HCT116 (cell line): ENCODE results near the gene DAZAP1. TPM values are rescaled to one million over a fixed set of nuclear protein-coding genes. Genes with fewer than 3 reads are reported as not detected.

Experiments
- ATAC-seq: fragments of 200-7000 bp; cut with Tn5 transposase; 2 replicates; pipeline ENCODE4 v1.9.1; 2020; ENCODE audit warnings: mild to moderate bottlenecking, moderate library complexity
- BruUV-seq: library from RNA; stranded (reverse); fragments of 400-500 nt; replicated peaks from 2 replicates; lab custom pipeline; 2021; lab: Mats Ljungman, UMichigan
- CTCF ChIA-PET: fragments of 300-600 bp; sonication (Branson Sonifier 250); formaldehyde crosslinking; loops from one replicate; lab custom pipeline; 2021; ENCODE audit warnings: antibody characterized with exemption; lab: Charles Lee
- POLR2A ChIA-PET: fragments of 300-600, 350-600 bp; sonication (Branson Sonifier 250); formaldehyde crosslinking; loops from one replicate; lab custom pipeline; 2021; ENCODE audit warnings: antibody characterized with exemption; lab: Charles Lee
- RAD21 ChIA-PET, 2 experiments: fragments of 300-600 bp; sonication (Branson Sonifier 250); formaldehyde crosslinking; loops; one replicate each; lab custom pipeline; 2023; ENCODE audit warnings: low total read pairs in 2 of 2; ENCODE audit not compliant: uncharacterized antibody in 2 of 2, unreplicated experiment in 2 of 2, low non-redundant PET in 1 of 2; lab: Charles Lee
- DNase-seq: peaks from one replicate; pipeline ENCODE4 v3.0.0-alpha.2; 2010; ENCODE audit warnings: low read depth, low spot score
- H2AFZ ChIP-seq: fragments of 200-600 bp; shearing (Covaris generic), sonication (generic); 2 replicates; pipeline ENCODE4 v1.6.1; 2017; ENCODE audit warnings: low read depth, mixed run types, mixed read lengths, antibody characterized with exemption, low read length; ENCODE audit not compliant: poor library complexity, severe bottlenecking
- H3K27ac ChIP-seq: 2 replicates; pipeline ENCODE4 v1.5.1; 2012; ENCODE audit warnings: low read depth, low read length
- H3K27me3 ChIP-seq: fragments of 200-600 bp; sonication (generic); 2 replicates; pipeline ENCODE4 v1.6.1; 2016; ENCODE audit warnings: mixed run types, low read length, mixed read lengths; ENCODE audit not compliant: insufficient read depth
- H3K36me3 ChIP-seq, 2 experiments: fragments of 200-500 bp in 1 of 2; fragments of 200-600 bp in 1 of 2; sonication (Bioruptor generic) in 1 of 2; sonication (generic) in 1 of 2; 2 replicates each; pipeline versions ENCODE4 v1.5.1 to v1.6.1; 2014 to 2016; ENCODE audit warnings: low read length in 2 of 2, inconsistent platforms in 1 of 2, mixed read lengths in 1 of 2, mixed run types in 1 of 2; ENCODE audit not compliant: insufficient read depth in 2 of 2, control insufficient read depth in 1 of 2
- H3K4me1 ChIP-seq, 2 experiments: fragments of 200-600 bp in 1 of 2; sonication (generic) in 1 of 2; 2 replicates each; pipeline versions ENCODE4 v1.5.1 to v1.6.1; 2012 to 2017; ENCODE audit warnings: low read length in 2 of 2, inconsistent platforms in 1 of 2, mild to moderate bottlenecking in 1 of 2, mixed read lengths in 1 of 2, mixed run types in 1 of 2, moderate library complexity in 1 of 2; ENCODE audit not compliant: insufficient read depth in 2 of 2, control insufficient read depth in 1 of 2
- H3K4me2 ChIP-seq: fragments of 200-600 bp; sonication (generic); 2 replicates; pipeline ENCODE4 v1.6.1; 2017; ENCODE audit warnings: mixed run types, low read length, mixed read lengths
- H3K4me3 ChIP-seq, 2 experiments: fragments of 200-600 bp in 1 of 2; sonication (generic) in 1 of 2; replicated peaks in 1 of 2; 2 replicates each; pipeline ENCODE4 v1.5.1; 2011 to 2016; ENCODE audit warnings: low read length in 2 of 2, control low read depth in 1 of 2, low read depth in 1 of 2, mild to moderate bottlenecking in 1 of 2, mixed read lengths in 1 of 2, mixed run types in 1 of 2
- H3K79me2 ChIP-seq: fragments of 200-600 bp; sonication (generic); 2 replicates; pipeline ENCODE4 v1.6.1; 2017; ENCODE audit warnings: mild to moderate bottlenecking, mixed run types, low read length, moderate library complexity, mixed read lengths; ENCODE audit not compliant: insufficient read depth
- H3K9ac ChIP-seq: fragments of 200-600 bp; sonication (generic); 2 replicates; pipeline ENCODE4 v1.6.1; 2016; ENCODE audit warnings: low read length, mixed read lengths
- H3K9me2 ChIP-seq: fragments of 200-600 bp; sonication (generic), shearing (Covaris generic); 2 replicates; pipeline ENCODE4 v1.6.1; 2017; ENCODE audit warnings: mixed run types, mild to moderate bottlenecking, moderate library complexity; ENCODE audit not compliant: insufficient read depth
- H3K9me3 ChIP-seq, 2 experiments: fragments of 200-500 bp in 1 of 2; fragments of 200-600 bp in 1 of 2; sonication (Bioruptor generic) in 1 of 2; sonication (generic) in 1 of 2; 2 replicates each; pipeline ENCODE4 v1.6.1; 2014 to 2017; ENCODE audit warnings: low read length in 2 of 2, mixed read lengths in 2 of 2, inconsistent platforms in 1 of 2, low read depth in 1 of 2, mild to moderate bottlenecking in 1 of 2, mixed run types in 1 of 2, moderate library complexity in 1 of 2; ENCODE audit not compliant: control insufficient read depth in 1 of 2, insufficient read depth in 1 of 2
- H4K20me1 ChIP-seq: fragments of 200-600 bp; sonication (generic), shearing (Covaris generic); 2 replicates; pipeline ENCODE4 v1.6.1; 2017; ENCODE audit warnings: mixed run types, mild to moderate bottlenecking, moderate library complexity; ENCODE audit not compliant: insufficient read depth
- EGR1 ChIP-seq: IDR thresholded peaks from 2 replicates; pipeline ENCODE4 v1.6.1; 2012; ENCODE audit warnings: low read depth
- SP1 ChIP-seq: IDR thresholded peaks from 2 replicates; pipeline ENCODE4 v1.6.1; 2012; ENCODE audit warnings: low read depth
- TCF7L2 ChIP-seq: IDR thresholded peaks from 2 replicates; pipeline ENCODE4 v1.7.0; 2011; ENCODE audit warnings: borderline replicate concordance, inconsistent platforms; ENCODE audit not compliant: insufficient read depth, insufficient read length; ENCODE audit errors: extremely low read depth
- YY1 ChIP-seq: IDR thresholded peaks from 2 replicates; pipeline ENCODE4 v1.6.1; 2011; ENCODE audit warnings: low read length, low read depth, moderate library complexity, mild to moderate bottlenecking; ENCODE audit not compliant: insufficient replicate concordance; ENCODE audit errors: extremely low read depth
- intact Hi-C: fragments of 100-400 bp; cut with micrococcal nuclease; formaldehyde crosslinking; loops from 2 replicates; pipeline ENCODE4 v1.10.0; 2022
- total RNA-seq: library from RNA; stranded (reverse); gene quantifications from one replicate; pipeline ENCODE4 v1.2.1, GENCODE V29; 2021; ENCODE audit not compliant: unreplicated experiment
- TF ChIP-seq, protein P1 (sequence below): IDR thresholded peaks from 2 replicates; pipeline ENCODE4 v1.6.1; 2012; ENCODE audit warnings: low read depth

DAZAP1 gene
- total RNA-seq, 1 experiment from 2014 or later = 191 TPM

DNA sequence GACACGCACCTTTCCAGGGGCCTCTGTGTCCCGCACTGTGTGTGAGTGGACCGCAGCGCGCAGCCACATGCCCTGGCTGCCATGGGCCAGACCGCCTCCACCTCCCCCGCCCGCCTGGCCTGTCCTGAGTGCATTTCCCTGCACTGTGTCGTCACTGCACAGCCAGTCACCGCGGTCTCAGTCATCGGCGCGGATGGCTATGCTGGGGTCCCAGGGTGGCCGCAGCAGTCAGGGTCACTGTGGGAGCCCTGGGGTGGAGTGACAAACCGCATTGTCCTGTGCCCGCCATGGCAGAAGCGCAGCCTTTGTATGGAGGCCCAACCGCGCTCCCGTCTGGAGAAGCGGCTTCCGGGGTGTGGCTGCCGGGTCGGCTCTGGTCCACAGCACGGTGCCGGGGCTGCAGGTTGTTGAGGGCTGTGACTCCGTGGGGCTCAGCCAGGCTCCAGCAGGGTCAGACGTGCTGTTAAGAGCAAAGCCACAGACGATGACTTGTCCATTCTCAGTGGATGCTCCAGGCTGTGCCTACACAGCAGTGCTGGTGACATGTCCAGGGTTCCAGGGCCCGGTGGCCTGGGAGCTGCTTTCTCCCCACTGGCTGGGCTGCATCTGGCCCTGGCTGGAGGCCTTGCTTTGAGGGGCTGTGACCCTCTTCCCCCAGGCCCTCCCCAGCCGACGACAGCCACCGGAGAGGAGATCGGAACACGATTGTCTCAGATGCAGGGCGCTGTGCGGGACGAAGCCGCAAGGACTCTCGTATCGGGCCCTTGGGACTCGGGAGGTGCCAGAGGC lies 30.0 kb upstream of the DAZAP1 start:
- BruUV-seq = no TSS peak
- TF ChIP-seq SP1 = no peak
- no peak for TF ChIP-seq YY1
- TF ChIP-seq, protein P1, sequence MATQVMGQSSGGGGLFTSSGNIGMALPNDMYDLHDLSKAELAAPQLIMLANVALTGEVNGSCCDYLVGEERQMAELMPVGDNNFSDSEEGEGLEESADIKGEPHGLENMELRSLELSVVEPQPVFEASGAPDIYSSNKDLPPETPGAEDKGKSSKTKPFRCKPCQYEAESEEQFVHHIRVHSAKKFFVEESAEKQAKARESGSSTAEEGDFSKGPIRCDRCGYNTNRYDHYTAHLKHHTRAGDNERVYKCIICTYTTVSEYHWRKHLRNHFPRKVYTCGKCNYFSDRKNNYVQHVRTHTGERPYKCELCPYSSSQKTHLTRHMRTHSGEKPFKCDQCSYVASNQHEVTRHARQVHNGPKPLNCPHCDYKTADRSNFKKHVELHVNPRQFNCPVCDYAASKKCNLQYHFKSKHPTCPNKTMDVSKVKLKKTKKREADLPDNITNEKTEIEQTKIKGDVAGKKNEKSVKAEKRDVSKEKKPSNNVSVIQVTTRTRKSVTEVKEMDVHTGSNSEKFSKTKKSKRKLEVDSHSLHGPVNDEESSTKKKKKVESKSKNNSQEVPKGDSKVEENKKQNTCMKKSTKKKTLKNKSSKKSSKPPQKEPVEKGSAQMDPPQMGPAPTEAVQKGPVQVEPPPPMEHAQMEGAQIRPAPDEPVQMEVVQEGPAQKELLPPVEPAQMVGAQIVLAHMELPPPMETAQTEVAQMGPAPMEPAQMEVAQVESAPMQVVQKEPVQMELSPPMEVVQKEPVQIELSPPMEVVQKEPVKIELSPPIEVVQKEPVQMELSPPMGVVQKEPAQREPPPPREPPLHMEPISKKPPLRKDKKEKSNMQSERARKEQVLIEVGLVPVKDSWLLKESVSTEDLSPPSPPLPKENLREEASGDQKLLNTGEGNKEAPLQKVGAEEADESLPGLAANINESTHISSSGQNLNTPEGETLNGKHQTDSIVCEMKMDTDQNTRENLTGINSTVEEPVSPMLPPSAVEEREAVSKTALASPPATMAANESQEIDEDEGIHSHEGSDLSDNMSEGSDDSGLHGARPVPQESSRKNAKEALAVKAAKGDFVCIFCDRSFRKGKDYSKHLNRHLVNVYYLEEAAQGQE = no peak
- TF ChIP-seq TCF7L2 = no peak
- TF ChIP-seq EGR1 = no peak
- no peaks in the 10 kb centered on the region for H4K20me1 ChIP-seq
- no peak overlapping the region for H3K4me3 ChIP-seq
- no peak overlapping the region for H3K27ac ChIP-seq
- DNase-seq (no peak), ATAC-seq (0 out of 2 replicates have a peak, but pooled peaks have one; percentile 28)
- no peak overlapping the region for H3K9ac ChIP-seq
- H3K27me3 ChIP-seq = no peaks in the 10 kb centered on the region
- H3K9me3 ChIP-seq = no peaks in the 10 kb centered on the region
- peaks cover 8 to 18% of the 10 kb centered on the region in 2 experiments; a peak in 3 of 4 replicates for H3K36me3 ChIP-seq
- no peaks in the 10 kb centered on the region for H3K9me2 ChIP-seq
- H3K4me2 ChIP-seq = no peak overlapping the region
- no peak overlapping the region for H2AFZ ChIP-seq
- H3K79me2 ChIP-seq = no peaks in the 10 kb centered on the region
- no peaks in the 10 kb centered on the region for H3K4me1 ChIP-seq
- POLR2A ChIA-PET = no interaction called here
- intact Hi-C loops = no loop called here
- CTCF ChIA-PET = no interaction called here
- RAD21 ChIA-PET = no interaction called here
